SH-SY5Y (cell line): ENCODE measurements around the gene PAQR3.

Source experiments
- GATA2 ChIP-seq: IDR thresholded peaks from 2 replicates; pipeline ENCODE4 v1.6.1; 2011; ENCODE audit warnings: mild to moderate bottlenecking, low read depth, low read length
- GATA3 ChIP-seq: IDR thresholded peaks from 2 replicates; pipeline ENCODE4 v1.6.1; 2011; ENCODE audit warnings: low read depth, mild to moderate bottlenecking, low read length, moderate library complexity

- TF ChIP-seq GATA3 (no peak), GATA2 (no peak)
Observed at GRCh38 chr4:78885598-78885997, 53.6 kb downstream of the PAQR3 start.
